T follicular helper cell (primary cell): ENCODE measurements around the gene KCNJ13.

Experiments used
- DNase-seq: peaks from one replicate; pipeline ENCODE4 v3.0.0-alpha.2; 2020; ENCODE audit warnings: low read depth
- total RNA-seq, 2 experiments: gene quantifications; one replicate each; lab custom pipeline; 2026; lab: John Stamatoyannopoulos, UW

KCNJ13 gene
- 0 reads per million in 2 experiments for total RNA-seq

- no peak for DNase-seq
Observed at GRCh38 chr2:232776435-232776834, at the start of gene KCNJ13. TSS of gene KCNJ13 (minus strand) at chr2:232776565. CDS start at chr2:232771362, 5,203 bp downstream.

- no peak for DNase-seq
Observed at GRCh38 chr2:232817756-232818155, 41.4 kb upstream of the KCNJ13 start.

GRCh38 chr2:232816657-232817056, 40.3 kb upstream of the KCNJ13 start:
- no peak for DNase-seq

DNA sequence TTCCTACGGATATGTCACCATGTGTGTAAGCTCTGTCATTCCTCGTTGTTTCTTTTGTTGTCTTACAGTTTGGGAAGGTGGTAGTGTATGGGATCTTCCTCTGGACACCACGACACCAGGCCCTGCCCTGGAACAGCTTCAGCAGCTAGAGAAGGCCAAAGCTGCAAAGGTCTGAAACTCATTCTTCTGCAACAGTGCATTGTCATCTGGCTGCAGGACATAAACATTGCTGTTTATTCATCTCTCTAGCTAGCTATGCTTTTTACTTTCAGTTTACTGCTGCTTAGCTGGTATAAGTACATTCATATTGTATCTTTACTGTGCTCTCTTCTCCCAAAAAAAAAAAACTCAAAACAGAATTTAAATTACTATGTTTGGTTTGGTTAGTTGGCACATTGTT, 39.2 kb upstream of the KCNJ13 start:
- DNase-seq = no peak

- no peak for DNase-seq
Observed at GRCh38 chr2:232810444-232810843, 34.1 kb upstream of the KCNJ13 start.

DNA sequence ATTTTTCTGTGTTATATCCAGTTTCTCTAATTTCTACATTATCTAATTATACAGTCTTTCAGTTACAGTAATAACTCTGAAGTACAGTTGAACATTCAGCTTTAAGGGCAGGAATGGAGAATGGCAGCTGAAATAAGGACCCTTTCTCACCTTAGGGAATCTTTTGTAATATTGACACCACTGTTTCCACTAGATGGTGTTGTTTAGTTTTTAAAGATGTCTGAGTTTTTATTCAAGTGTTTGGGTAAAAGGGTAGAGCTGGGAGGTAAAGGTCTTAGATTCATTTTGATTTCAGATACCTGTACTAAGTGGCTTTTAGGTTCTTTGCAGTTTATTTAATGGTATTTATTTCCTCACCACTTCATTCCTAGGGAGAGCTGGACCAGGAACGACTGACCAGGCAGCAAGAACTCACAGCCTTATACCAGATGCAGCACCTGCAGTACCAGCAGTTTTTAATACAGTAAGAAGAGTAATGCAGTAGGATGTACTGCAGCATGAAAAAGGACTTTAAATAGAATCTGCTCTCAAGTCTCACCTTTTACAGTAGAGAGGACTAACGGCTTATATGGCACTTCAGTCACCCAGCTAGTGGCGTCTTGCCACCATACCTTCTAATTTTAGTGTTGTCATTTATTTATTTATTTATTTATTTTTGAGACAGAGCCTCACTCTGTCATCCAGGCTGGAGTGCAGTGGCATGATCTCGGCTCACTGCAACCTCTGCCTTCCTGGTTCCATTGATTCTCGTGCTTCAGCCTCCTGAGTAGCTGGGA, 33.2 kb upstream of the KCNJ13 start:
- no peak for DNase-seq

DNA sequence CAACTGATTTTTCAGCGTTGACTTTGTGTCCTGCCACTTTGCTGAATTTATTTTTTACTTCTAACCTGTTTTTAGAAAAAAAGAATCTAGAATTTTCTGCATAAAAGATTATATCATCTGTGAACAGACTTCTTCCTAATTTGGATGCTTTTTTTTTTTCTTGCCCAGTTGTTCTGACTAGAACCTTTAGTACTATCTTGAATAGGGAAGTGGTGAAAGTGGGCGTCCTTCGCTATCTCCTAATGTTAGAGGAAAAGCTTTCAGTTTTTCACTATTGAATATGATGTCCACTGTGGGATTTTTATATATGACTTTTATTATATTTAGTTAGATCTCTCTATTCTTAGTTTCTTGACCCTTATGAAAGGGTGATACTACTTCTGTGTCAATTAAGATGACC, 25.7 kb upstream of the KCNJ13 start:
- DNase-seq = no peak

DNA sequence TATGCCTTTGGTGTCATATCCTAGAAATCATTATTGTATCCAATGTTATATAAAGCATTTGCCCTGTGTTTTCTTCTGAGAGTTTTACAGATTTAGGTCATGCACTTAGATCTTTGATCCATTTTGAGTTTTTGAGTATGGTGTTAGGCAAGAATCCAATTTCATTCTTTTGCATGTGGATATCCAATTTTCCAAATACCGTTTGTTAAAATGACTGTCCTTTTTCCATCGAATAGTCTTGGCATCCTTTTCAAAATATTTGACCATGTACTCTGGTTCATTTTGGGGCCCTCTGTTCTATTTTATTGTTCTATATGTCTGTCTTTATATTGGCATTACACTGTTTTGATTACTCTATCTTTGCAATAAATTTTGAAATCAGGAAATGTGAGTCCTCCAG, 23.8 kb upstream of the KCNJ13 start:
- DNase-seq = no peak

DNA sequence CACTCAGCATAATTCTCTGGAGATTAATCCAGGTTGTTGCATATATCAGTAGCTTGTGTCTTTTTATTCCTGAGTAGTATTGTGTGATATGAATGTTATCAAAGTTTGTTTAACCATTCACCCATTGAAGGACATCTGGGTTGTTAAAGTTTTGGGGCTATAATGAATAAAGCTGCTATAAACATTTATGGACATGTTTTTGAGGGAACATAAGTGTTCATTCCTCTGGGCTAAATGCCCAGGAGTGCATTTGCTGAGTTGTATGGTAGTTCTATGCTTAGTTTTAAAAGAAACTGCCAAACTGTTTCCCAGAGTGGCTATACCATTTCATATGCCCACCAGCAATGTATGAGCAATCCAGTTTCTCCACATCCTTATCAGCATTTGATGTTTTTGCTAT, 21.8 kb upstream of the KCNJ13 start:
- no peak for DNase-seq

DNA sequence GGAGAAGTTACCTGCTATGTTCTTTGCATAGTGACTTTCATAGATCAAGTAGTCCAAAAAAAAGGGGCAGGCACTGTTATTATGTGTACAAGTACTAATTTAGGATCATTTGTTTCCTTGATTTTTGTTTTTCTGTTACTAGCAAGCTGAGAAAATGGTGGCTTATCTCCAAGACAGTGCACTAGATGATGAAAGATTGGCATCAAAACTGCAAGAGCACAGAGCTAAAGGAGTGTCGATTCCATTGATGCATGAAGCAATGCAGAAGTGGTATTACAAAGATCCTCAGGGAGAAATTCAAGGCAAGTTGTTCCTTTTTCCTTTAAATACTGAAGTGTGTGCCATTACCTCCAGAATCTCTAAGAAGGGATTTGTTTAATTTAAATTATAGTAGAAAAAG, 19.6 kb upstream of the KCNJ13 start:
- no peak for DNase-seq

DNA sequence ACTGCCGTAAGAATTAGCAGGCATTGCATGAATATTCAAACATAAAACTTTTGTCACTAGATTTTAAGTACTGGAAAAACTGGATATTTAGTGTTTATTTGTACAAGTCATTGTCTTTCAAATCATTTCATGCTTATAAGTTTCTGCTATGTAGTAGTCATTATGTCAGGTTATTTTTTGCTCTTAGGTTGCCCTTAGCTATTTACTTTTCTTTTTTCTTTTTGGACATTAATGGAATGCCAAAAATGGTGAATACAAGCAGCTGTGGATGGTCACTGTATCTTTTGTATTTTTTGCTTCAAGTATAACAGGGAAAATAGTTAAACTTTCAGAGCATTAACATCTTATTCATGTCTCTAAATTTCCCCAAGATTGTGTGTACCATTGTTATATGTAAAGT, 18.6 kb upstream of the KCNJ13 start:
- DNase-seq = no peak

GRCh38 chr2:232793271-232793670, 16.9 kb upstream of the KCNJ13 start:
- DNase-seq = no peak

GRCh38 chr2:232791518-232791917, 15.2 kb upstream of the KCNJ13 start:
- no peak for DNase-seq

DNA sequence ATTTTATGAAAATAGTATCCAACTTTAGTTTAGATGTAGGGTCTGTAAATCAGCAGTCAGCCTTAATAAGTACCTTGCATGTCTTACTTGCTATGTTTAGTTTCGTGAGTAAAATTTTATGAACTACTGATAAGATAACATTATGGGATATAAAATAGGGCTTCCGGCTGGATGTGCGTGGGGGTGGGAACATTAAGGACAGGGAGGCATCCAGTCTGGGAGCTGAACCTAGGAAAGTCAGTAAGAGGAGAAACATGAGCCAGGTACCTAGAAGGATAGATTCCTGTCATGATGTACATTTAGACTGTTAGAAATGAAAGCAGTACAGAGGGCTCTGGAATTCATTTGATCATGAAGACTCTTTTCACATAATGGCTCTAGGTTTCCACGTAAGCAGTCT, 12.7 kb upstream of the KCNJ13 start:
- no peak for DNase-seq

- no peak for DNase-seq
Observed at GRCh38 chr2:232787806-232788205, 11.4 kb upstream of the KCNJ13 start.

DNA sequence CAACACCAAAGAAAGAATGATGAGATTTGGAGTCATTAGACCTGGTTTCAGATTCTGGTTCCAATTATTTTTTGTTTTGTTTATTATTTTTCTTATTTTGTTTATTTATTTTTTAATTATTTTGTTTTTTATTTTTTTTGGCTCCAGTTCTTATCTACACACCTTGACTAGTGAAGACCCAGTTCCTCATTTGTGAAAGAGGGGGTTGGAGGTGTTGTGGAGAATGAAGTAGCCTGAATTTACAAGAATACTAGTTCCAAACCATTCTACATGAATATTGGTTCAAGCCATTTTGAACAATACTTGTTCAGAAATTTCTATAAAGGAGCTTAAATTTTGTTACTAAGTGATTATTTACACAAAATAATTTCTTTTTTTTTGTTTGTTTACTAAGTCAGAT, 6.9 kb upstream of the KCNJ13 start:
- DNase-seq = no peak

DNA sequence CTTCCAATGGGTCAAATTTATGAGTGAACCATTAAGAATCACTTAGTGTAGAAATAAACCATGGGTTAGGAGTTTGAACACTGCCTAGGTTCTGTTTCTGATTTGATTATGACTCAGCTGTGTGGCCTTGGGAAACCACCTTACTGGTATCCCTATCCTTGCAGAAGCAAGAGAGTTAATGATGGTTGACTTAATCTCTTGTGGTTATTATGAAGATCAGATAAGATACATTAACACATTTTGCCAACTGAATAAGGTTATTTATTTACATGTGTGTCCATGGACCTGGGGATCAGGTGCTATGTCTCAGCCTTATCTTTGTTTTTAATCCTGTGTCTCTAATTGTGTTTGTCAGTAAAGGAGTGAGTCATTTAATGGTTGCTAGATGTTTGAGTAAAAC, 5.4 kb upstream of the KCNJ13 start:
- DNase-seq = no peak

- DNase-seq = no peak
Observed at GRCh38 chr2:232779934-232780333, 3.6 kb upstream of the KCNJ13 start.

GRCh38 chr2:232779465-232779864, 3.1 kb upstream of the KCNJ13 start:
- no peak for DNase-seq

DNA sequence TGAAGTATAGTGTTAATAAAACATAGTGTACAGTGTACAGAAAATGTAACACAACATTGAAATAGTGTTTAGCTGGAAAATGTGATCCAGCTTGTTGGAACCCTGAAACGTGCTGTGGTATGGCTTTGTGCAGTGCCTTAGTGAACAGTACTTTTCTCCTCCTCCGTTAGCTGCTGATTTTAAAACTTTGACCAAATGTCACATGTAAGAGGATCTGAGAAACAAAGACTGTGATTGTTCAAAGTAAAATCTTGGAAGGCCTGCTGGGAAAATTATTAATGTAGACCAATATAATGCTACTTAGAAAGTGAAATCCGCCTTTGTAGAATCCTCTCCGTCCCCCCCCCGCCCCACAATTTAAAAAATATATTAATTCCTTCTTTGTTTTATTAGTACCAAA, 911 bp upstream of the KCNJ13 start:
- DNase-seq = no peak

GRCh38 chr2:232773815-232774214, 2.5 kb downstream of the KCNJ13 start:
- DNase-seq = no peak

DNA sequence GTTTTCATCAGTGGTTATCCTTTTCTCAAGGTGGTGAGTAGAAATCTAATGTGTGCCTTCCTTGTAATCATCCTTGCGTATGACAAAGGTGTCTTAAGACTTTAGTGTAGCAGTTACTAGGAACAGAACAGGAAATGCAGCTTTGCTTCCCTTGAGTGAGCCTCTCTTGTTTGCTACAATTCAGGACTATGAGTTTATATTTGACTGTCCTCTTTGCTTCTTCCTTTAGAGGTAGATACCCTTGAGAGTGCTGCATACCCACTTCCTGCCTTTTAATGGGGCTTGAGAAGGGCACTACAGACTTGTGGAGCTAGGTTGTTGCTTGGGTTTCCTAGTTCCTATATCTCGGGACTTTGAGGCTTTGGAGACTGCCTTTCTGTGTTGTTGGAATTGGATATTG, 3.8 kb downstream of the KCNJ13 start:
- no peak for DNase-seq

DNA sequence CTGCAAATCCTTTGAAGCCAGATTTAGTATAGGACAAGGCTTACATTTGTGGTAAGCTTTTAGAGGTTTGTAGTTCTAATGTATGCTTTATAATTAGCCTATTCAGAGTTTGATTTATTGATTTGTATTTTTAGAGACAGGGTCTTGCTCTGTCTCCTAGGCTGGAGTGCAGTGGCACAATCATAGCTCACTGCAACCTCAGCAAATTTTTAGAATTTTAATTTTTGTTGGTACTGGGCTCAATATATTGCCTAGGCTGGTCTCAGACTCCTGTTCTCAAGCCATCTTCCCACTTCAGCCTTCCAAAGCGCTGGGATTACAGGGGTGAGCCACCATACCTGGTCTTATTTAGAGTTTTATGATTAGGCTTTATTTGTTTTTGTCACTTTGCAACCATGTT, 4.5 kb downstream of the KCNJ13 start:
- DNase-seq = no peak

DNA sequence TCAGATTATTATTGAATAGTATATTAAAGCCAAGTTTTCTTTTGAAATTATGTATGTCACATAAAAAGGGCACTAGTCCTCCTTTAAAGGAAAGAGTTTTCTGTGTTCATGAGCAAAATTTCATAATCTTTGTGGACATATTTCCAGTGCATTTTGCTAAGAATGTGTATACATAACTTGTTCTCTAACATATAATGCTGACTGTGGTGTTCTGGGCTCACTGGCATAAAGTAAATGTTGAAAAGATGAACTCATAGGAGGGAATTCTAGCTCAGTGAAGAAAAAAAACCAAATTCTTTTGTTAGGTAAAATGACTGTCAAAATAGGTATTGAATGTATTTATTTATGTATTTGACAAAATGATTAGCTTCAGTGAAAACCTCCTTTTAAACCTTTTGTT, 6.2 kb downstream of the KCNJ13 start:
- DNase-seq = no peak
